Lung microvascular endothelial cell (primary cell): Measurements from ENCODE around the gene ADCY7. TPM values are rescaled to one million over a fixed set of nuclear protein-coding genes. Genes with fewer than 3 reads are reported as not detected.

Experiments
- DNase-seq, 2 donors: peaks; one replicate each; pipeline versions ENCODE4 v3.0.0 to v3.0.0-alpha.2; 2010; ENCODE audit warnings: low read depth in 2 of 2
- total RNA-seq: library from RNA; depleted of rRNA; stranded (reverse); fragments of >200 nt; gene quantifications from 2 replicates; pipeline ENCODE4 v1.2.1, GENCODE V29; 2014

ADCY7 gene
- total RNA-seq, 1 donor from 2014 or later: 4.8 TPM

DNA sequence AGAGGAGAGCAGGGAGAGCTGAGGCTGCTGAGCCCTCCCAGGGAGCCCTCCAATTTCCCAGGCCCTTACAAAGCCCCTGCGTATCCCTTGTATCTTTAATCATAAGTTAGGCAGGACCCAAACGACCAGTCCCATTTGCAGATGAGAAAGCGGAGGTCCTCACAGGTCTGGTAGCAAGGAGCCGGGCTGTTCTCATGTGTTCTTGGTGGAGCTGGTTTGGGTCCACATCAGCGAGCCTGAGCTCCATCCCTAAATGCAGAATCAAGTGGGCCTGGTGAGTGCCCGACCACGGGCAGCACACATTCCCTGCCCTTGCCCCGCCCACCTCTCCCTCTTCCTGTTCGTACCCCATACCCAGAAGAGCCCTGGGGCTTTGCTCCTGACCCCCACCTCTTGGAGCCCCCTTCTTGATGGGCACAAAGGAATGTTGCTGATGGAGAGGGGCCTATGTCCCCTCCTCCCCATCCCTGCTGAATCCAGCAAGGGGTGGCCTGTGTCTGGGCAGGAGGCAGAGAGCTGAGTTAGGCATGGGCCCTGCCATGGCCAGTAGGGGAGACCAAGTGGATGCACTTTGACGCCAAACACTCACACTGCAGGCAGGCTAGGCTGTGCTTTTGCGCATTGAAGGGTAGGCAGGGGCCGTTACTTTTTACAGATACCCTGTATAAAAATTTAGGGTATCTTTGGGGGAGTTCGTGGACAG is 18.3 kb upstream of the ADCY7 start:
- DNase-seq: no peak

DNA sequence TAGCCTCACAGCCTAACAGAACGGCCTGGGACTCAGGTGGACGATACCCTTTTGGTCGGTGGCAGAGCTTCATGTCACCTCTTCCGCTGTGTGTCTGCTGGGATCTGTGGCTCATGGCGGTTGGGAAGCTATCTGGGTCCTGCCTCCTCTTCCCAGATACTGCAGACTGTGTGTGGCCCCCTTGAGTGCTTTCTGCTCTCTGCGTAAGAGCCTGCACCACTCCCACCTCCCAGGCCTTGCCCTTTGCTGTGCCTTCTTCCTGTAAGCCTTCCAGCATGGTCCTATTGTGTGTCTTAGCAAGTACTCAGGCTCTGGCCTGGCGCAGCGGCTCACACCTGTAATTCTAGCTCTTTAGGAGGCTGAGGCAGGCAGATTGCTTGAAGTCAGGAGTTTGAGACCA is 17.5 kb upstream of the ADCY7 start:
- no peak for DNase-seq

DNA sequence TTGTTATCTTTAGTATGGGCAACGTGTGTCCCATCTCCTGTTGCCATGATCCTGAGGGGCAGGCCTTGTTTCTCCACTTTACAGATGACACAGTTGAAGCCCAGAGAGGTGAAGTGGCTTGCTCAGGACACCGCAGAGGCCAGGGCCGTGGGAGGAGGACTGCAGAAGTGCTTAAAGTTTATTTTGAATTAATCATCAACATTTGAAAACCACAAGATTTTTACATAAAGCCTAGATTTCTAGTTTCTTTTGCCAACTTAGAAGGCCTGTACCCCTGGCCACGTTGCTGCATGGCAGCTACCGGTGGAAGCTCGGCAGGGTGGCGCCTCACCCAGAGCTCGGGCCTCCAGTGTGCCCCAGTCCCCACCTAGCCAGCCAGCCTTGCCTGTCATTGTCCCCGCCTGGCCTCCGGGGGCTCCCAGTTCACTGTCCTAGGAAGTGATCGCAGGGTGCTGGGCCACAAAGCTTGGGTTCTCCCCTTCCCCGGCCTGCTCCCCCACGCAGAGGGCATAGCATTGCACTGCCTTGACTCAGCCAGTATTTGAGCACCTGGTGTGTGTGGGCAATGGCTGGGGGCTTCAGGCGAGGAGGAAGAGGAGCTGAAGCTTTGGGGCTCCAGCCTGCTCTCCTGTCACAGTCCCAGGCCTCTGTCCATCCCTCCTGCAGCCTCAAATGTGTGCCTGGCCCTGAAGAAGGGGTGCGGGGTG is 14.8 kb upstream of the ADCY7 start:
- DNase-seq: no peak

DNA sequence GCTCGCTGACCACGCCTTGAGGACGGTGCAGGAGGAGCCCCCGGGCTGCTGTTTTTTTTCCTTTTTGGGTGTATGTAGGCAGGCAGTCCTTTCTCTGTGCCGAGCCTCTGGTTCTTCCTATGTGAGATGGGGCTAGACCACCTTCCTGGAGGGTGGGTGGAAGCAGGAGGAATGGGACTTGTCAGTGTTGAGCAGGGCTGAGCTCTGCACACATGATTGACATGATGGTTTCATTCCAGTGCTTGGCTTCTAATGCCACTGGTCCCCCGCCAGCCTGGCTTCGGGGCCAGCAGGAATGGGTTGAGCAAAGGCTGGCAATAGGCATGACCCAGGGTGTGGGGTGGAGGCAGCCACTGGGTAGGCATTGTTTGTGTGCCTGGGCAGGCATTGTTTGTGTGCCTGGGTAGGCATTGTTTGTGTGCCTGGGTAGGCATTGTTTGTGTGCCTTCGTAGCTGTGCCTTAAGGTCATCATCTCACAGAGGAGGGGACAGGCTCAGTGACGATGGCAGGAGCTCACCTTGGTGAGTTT is 14.2 kb upstream of the ADCY7 start:
- DNase-seq: no peak

DNA sequence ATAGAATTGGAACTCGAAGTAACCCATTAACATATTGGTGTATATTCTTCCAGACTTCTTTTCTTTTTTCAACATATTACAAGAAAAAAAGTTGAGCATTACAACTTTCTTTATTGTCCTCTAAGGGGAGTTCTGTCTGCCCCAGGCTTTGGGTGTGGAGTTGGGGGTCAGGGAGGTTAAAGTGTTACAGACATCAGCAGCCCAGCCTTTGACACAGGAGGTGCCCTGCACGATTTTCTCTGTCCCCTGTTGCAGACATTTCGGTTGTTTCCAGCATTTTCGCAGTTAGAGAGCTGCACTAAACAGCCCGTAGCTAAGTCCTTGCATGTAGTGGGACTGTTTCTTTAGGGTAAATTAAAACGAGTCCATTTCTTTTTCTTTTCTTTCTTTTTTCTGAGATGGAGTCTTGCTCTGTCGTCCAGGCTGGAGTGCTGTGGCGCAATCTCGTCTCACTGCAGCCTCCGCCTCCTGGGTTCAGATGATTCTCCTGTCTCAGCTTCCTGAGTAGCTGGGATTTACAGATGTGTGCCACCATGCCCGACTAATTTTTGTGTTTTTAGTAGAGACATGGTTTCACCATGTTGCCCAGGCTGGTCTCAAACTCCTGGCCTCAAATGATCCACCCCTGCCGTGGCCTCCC is 13.4 kb upstream of the ADCY7 start:
- no peak for DNase-seq

DNA sequence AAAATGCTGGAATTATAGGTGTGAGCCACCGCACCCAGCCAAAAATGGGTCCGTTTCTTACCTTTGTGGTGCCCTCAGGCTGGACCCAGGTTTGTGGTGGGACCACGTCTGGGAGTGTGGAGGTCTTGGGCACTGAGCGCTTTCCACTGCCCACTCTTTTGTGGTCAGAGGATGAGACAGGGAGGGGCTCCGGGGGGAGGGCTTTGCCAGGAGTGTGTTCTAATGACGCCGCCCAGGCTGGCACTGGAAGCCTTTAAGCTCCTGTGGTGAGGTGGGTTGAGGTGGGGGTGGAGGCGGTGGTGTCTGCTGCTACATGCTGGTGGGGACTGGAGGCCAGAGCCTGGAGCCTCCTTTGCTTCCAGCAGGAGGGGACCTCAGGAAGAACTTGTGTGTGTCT is 12.8 kb upstream of the ADCY7 start:
- no peak for DNase-seq

DNA sequence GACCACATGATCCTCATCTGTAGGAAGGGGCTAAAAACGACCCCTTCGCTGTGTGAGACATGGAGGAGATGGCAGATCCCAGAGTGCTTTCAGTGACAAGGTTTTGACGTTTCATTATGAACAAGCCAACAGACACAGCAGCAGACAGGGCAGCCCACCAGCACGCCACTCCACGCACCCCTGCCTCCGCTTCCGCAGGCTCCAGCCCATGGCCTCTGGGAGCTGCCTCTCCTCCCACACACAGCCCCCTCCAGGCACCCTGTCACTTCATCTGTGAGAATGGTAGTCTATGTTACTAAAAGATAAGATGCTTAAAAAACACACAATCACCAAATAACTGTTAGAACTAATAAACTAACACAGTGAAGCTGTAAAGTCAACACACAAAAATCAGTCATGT is 12.3 kb upstream of the ADCY7 start:
- no peak for DNase-seq

DNA sequence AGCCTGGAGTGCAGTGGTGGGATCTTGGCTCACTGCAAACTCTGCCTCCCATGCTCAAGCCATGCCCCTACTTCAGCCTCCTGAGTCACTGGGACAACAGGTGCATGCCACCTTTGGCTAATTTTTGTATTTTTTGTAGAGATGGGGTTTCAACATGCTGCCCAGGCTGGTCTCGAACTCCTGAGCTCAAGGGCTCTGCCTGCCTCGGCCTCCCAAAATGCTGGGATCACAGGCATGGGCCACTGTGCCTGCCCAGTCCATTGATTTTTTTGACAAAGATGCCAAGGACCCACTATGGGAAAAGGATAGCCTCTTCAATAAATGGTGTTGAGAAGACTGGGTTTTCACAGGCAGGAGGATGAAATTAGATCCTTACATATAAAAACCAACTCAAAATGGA is 10.8 kb upstream of the ADCY7 start:
- DNase-seq: no peak

DNA sequence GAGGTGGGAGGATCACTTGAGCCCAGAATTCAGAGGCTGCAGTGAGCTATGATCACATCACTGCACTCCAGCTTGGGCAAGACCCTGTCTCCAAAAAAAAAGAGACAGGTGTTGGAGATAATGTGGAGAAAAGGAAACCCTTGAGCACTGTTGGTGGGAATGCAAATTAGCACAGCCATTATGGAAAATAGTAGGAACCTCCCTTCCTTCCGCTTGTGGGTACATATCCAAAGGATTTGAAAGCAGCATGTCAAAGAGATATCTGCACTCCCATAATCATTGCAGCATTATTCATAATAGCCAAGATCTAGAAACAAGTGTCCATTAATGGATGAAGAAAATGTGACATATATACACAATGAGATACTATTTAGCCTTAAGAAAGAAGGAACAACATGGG is 9.7 kb upstream of the ADCY7 start:
- DNase-seq: no peak

DNA sequence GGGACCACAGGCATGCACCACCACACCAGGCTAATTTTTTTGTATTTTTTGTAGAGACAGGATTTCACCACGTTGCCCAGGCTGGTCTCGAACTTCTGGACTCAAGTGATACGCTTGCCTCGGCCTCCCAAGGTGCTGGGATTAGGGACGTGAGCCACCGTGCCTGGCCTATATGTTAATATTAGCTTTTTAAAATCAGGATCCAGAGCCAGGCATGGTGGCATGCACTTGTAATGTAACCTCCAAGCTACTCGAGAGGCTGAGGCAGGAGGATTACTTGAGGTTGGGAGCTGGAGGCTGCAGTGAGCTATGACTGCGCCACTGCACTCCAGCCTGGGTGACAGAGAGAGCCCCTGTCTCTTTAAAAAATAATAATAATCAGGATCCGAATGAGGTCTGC is 8.5 kb upstream of the ADCY7 start:
- no peak for DNase-seq

DNA sequence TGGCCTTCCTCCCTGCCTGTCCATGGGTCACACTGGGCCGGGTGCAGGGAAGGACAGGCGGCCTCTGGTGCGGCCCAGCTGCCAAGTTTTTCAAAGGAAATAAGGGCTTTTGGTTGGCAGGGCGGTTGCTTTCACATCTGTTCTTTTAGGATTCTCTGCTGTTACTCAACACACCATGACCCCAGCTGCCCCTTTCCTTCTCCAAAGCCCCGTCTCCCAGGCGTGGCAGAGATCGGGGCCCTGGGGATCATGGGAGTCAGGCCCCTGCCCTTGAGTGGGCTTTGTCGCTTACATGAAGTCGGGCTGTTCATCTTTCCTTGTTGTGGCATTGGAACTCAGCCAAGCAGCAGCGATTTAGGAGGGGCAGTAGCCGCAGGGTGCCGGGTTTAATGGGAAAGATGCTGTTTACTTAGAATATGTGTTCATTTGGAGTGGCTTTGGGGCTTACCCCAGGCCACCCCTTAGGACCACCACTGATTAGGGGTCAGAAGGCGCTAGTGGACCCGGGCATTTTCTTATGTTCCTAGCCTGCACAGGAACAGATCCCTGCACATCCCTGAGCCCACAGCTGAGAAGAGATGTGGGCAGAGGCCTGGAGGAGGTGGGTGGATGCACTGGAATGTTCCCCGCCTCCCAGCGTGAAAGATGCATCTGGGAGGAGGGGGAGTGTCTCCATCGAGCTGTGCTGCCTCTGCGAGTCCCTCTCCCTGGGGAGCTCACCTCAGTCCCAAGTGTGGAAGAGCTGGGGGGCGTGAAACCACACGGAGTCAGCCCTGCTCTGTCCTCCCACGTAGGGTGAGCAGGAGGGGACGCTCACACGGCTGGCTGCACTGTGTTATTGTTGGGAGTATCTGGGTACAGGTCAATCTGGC is 6.8 kb upstream of the ADCY7 start:
- DNase-seq: peak; percentile 11 to 24

DNA sequence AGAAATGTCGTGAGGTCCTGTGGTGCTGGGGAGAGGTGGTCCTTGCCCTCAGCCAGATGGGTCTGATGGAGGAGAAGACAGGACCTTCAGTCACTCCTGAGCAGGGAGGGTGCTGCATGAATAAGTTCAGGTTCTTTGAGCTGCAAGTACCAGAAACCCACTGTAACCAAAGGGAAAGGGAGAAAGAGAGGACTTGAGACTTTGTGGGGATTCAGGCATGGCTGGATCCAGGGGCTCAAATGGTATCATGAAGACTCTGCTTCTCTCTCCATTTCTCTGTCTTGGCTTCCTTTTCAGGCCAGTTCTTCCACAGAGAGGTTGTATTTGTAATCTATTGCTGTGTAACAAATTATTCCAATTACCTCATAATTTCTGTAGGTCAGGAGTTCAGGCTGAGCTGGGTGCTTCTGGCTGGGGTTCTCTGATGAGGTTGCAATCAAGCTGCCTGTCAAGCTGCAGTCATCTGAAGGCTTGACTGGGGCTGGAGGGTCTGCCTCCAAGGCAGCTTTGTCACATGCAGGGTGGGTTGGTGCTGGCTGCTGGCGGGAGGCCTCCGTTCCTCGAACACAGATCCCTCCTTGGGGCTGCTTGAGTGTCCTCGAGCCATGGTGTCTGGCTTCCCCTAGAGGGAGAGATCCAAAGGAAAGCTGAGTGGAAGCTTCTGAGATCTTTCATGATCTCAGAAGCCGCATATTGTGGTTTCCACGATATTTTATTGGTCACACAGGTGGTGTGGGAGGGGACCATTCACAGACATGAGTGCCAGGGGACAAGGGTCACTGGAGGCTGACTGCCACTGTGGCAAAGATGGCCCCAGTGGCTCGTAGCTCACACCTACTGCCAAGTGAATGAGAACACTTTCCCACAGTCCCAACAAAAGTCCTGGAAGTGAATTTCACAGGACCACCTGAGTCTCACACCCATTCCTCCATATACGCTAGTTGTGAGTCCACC is 5.9 kb upstream of the ADCY7 start:
- DNase-seq: no peak

DNA sequence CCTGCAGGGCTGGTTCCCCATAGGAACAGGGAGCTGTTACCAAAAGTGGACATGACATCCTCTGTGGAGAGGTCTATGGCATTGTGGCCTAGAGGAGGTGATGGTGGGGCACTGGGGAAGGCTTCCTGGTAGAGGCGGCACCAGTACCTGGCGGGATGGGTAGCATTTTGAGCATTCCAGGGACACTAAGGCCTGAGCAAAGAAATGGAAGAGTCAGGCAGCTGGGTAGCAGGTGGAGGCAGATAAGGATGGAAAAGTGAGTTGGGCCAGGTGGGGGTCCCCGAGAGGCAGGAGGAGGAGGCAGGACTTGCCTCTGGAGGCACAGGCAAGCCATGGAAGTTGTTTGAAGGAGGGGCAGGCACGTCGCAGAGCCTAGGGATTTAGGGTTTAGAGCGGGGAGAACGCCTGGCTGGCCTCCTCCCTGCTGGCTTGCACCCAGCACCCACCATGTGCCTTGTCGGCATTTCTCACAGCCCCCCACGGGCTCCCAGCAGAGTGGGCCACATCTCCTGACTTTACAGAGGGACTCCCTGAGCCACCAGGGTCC is 5.1 kb upstream of the ADCY7 start:
- DNase-seq: no peak

DNA sequence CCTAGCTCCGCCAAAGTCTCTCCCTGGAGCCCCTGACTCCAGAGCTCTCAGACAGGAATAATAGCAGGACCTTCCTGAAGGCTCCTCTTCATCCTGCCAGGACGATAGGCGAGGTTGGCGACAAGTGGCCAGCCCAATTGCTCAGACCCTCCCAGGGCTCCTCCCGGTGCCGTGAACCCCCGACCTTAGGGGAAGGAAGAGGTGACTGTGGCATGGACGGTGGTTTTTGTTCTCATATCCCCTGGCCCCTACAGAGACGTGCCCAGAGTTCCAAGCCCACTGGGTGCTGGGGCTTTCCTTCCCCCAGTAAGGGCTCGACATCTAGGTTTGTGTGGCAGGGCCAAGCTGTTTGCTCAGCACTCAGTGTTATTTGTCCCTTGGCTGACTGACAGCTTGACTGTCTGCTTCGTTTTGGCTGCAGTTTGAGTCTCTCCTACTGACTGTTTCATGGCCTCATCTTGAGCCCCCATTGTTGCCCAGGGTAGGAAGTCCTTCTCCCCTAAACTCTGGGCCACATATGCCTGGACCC is 4.6 kb upstream of the ADCY7 start:
- no peak for DNase-seq

DNA sequence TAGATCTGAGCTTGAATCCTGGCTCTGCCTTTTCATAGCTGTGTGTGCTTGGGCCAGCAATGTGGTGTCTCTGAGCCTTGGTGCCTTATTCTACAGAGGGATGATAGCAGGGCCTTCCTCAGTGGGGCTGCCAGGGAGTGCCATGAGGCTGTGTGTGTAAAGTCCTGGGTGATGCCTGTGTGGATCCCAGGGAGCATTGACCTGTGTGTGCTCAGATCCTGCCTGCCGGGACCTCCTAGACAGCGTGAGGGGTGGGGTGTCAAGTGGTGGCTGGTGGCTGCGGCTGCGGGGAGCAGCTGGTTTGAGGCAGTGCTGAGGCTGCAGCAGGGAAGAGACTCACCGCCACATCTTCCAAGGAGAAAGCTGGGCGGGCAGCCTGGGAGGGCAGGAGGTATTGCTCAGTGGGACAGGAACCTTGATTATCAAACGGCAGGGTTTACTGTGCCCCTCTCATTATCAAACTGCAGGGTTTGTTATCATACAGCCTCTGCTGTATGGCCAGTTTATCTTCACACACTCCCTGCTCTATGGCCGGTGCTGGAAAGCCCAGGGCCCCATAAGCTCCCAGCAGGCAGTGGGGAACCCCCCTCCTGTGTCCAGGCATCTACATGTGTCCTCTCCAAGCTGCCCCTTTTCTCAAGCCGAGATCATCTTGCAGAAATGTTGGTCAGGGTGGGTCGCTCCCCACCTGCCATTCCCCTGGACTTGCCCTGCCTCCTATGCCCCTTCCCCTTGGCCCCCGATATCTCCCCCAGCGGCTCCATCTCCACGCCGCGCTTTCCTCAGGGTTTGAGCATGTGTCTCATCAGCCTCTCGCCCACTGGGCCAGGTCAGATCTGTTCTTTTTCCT is 3.1 kb upstream of the ADCY7 start:
- no peak for DNase-seq

DNA sequence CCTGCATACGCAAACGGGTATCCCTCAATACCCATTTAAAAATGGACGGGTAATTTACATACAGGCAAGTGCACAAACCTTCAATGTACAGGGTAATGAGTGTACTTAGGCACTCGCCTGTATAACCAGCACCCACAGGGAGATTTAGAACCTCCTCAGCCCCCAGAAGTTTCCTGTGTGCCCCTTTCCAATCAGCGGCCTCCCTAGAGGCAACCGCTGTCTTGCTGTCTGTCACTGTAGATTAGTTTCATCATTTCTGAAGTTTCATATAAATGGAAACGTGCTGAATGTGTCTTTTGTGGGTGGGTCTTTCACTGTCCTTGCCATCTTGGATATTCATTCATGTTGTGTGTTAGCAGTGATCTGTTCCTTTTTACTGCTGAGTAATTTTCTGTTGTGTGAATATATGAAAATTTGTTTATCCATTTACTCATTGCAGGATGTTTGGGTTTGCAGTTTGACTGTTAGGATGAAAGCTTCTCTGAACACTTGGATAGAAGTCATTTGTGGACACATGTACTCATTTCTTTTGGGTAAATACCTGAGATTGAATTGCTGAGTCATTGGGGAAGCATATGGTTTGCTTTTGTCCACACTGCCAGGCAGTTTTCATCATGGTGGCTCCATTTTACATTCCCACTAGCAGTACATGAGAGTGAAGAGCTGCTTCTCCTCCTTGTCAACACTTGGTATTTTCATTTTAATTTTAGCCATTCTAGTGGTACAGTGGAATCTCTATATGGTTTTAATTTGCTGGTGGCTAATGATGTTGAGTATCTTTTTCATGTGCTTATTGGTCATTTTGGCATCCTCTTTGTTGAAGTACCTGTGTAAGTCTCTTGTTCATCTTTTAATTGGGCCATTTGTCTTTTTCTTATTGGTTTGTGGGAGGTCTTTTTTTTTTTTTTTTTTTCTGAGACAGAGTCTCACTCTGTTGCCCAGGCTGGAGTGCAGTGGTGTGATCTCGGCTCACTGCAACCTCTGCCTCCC is 2.1 kb upstream of the ADCY7 start:
- peak in 1 of 2 donors; percentile 18 for DNase-seq

DNA sequence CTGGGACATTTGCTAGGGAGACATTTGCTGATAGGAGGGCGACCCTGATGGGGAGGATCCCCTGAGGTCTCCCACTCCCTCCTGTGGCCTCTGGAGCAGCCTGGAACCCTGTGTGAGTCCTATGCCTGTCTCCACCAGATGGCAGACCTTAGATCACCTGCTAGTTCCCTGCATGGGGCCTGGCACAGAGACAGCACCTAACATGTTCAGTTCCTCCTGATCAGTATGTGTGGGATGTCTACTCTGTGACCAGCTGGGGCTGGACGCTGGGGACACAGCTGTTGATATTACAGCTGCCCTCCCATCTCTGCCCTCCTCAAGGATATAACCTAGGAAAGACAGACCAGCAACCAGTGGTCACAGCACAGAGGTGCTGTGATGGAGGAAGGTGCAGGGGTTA is 1.1 kb upstream of the ADCY7 start:
- peak in 1 of 2 donors; percentile 38 for DNase-seq
